GM15510 (cell line): Measurements from ENCODE around the gene CFAP74.

Experiments
- POLR2A ChIP-seq: IDR thresholded peaks from 3 replicates; pipeline ENCODE4 v1.6.1; 2011; ENCODE audit warnings: borderline replicate concordance; ENCODE audit not compliant: insufficient read length; ENCODE audit errors: extremely low read depth

CFAP74 gene

GRCh38 chr1:1946540-1946939 lies 57.0 kb downstream of the CFAP74 start:
- TF ChIP-seq POLR2A = no peak

GRCh38 chr1:1945782-1946393 lies 57.7 kb downstream of the CFAP74 start:
- TF ChIP-seq POLR2A = no peak

- no peak for TF ChIP-seq POLR2A
Measured at GRCh38 chr1:1943834-1944570, 59.6 kb downstream of the CFAP74 start.

GRCh38 chr1:1942753-1943656 lies 60.6 kb downstream of the CFAP74 start:
- TF ChIP-seq POLR2A = no peak

GRCh38 chr1:1941868-1942752 lies 61.5 kb downstream of the CFAP74 start:
- no peak for TF ChIP-seq POLR2A

GRCh38 chr1:1941211-1941841 lies 62.3 kb downstream of the CFAP74 start:
- no peak for TF ChIP-seq POLR2A

- TF ChIP-seq POLR2A = no peak
Measured at GRCh38 chr1:1940123-1940425, 63.5 kb downstream of the CFAP74 start.

- TF ChIP-seq POLR2A = no peak
Measured at GRCh38 chr1:1939296-1940122, 64.1 kb downstream of the CFAP74 start.

GRCh38 chr1:1938613-1939295 lies 64.8 kb downstream of the CFAP74 start:
- TF ChIP-seq POLR2A = no peak

- TF ChIP-seq POLR2A = no peak
Measured at GRCh38 chr1:1938276-1938573, 65.4 kb downstream of the CFAP74 start.

GRCh38 chr1:1937549-1938275 lies 65.9 kb downstream of the CFAP74 start:
- no peak for TF ChIP-seq POLR2A

GRCh38 chr1:1937061-1937460 lies 66.5 kb downstream of the CFAP74 start:
- TF ChIP-seq POLR2A = no peak
